K562 (cell line): ENCODE data around the gene GORASP2. TPM values are rescaled to one million over a fixed set of nuclear protein-coding genes. Genes with fewer than 3 reads are reported as not detected.
A peak's percentile ranks its signal among the peaks of the same experiment; 100 is the strongest.

Experiments used
- ATAC-seq: fragments of 200-7000 bp; cut with Tn5 transposase; 3 replicates; pipeline ENCODE4 v1.9.1; 2020; ENCODE audit warnings: moderate library complexity
- BruUV-seq: library from RNA; stranded (reverse); fragments of 400-500 nt; replicated peaks from 2 replicates; lab custom pipeline; 2021; lab: Mats Ljungman, UMichigan
- CTCF ChIA-PET: fragments of 300-600 bp; formaldehyde crosslinking; extraction: SDS; loops from one replicate; lab custom pipeline; 2021; ENCODE audit warnings: low intra/inter-chr PET ratio; lab: Yijun Ruan, JAX
- POLR2A ChIA-PET: fragments of 300-600, 350-650 bp; sonication (Branson Sonifier 250); formaldehyde crosslinking; extraction: SDS; loops from one replicate; lab custom pipeline; 2021; ENCODE audit warnings: antibody characterized with exemption, inconsistent platforms; lab: Yijun Ruan, JAX
- DNase-seq, 4 experiments: peaks; one replicate each; pipeline versions ENCODE4 v3.0.0 to v3.0.0-alpha.2; 2011 to 2018; ENCODE audit warnings: low spot score in 3 of 4, mixed read lengths in 3 of 4; ENCODE audit errors: extremely low read depth in 1 of 4
- FAIRE-seq: peaks from 2 replicates; lab custom pipeline; 2011; peaks lifted over from hg19 to GRCh38; lab: Jason Lieb, UNC
- H2AFZ ChIP-seq: 2 replicates; pipeline ENCODE4 v1.6.0; 2011; ENCODE audit warnings: low read depth, low read length, control low read depth, inconsistent platforms
- H3K27ac ChIP-seq: fragments of 200-600 bp; 3 replicates; pipeline ENCODE4 v1.8.0; 2011; ENCODE audit warnings: low read depth, mild to moderate bottlenecking, control low read depth, inconsistent platforms, low read length, moderate library complexity, mixed read lengths; ENCODE audit errors: extremely low read depth
- H3K27me3 ChIP-seq, 2 experiments: fragments of 300-600 bp in 1 of 2; 2 replicates in 1 of 2; 3 replicates in 1 of 2; pipeline versions ENCODE4 v1.6.0 to v1.8.0; 2011; ENCODE audit warnings: inconsistent platforms in 2 of 2, low read length in 2 of 2, mild to moderate bottlenecking in 1 of 2, mixed read lengths in 1 of 2, moderate library complexity in 1 of 2; ENCODE audit not compliant: control insufficient read depth in 2 of 2, insufficient read depth in 2 of 2
- H3K36me3 ChIP-seq: fragments of 300-600 bp; 3 replicates; pipeline ENCODE4 v1.8.0; 2011; ENCODE audit warnings: mild to moderate bottlenecking, low read length, inconsistent platforms; ENCODE audit not compliant: control insufficient read depth, insufficient read depth
- H3K4me1 ChIP-seq, 2 experiments: fragments of 200-600 bp in 1 of 2; replicated peaks in 1 of 2; 2 replicates in 1 of 2; 3 replicates in 1 of 2; pipeline versions ENCODE4 v1.5.1 to v1.8.0; 2011; ENCODE audit warnings: inconsistent platforms in 2 of 2, low read length in 2 of 2, mild to moderate bottlenecking in 1 of 2, mixed read lengths in 1 of 2, moderate library complexity in 1 of 2; ENCODE audit not compliant: control insufficient read depth in 2 of 2, insufficient read depth in 2 of 2
- H3K4me2 ChIP-seq: 2 replicates; pipeline ENCODE4 v1.6.1; 2011; ENCODE audit warnings: low read length, control low read depth, inconsistent platforms, mixed read lengths; ENCODE audit not compliant: insufficient read depth
- H3K4me3 ChIP-seq: fragments of 200-600 bp; sonication (generic), shearing (Covaris generic); 2 replicates; pipeline ENCODE4 v1.5.1; 2016; ENCODE audit warnings: control low read depth, inconsistent platforms
- H3K79me2 ChIP-seq: fragments of 200-600 bp; 3 replicates; pipeline ENCODE4 v1.8.0; 2011; ENCODE audit warnings: low read length, inconsistent platforms; ENCODE audit not compliant: control insufficient read depth, insufficient read depth
- H3K9ac ChIP-seq, 2 experiments: 2 replicates each; pipeline versions ENCODE4 v1.6.0 to v1.6.1; 2011; ENCODE audit warnings: low read depth in 2 of 2, low read length in 2 of 2, control low read depth in 1 of 2, inconsistent platforms in 1 of 2, mild to moderate bottlenecking in 1 of 2, mixed read lengths in 1 of 2; ENCODE audit not compliant: insufficient read depth in 1 of 2
- H3K9me1 ChIP-seq: one replicate; pipeline ENCODE4 v1.6.0; 2011; ENCODE audit warnings: inconsistent platforms, mild to moderate bottlenecking, low read length, moderate library complexity; ENCODE audit not compliant: control insufficient read depth, insufficient read depth
- H3K9me3 ChIP-seq: replicated peaks from 2 replicates; pipeline ENCODE4 v1.5.1; 2011; ENCODE audit warnings: low read depth, low read length, inconsistent platforms; ENCODE audit not compliant: control insufficient read depth, insufficient read depth
- H4K20me1 ChIP-seq: replicated peaks from 2 replicates; pipeline ENCODE4 v1.6.1; 2011; ENCODE audit warnings: low read length, inconsistent platforms, mixed read lengths; ENCODE audit not compliant: control insufficient read depth, insufficient read depth
- ELF4 ChIP-seq: fragments of 450-650 bp; formaldehyde crosslinking; IDR thresholded peaks from 2 replicates; pipeline ENCODE4 v1.4.0; 2022; ENCODE audit warnings: missing genetic modification characterization
- HBP1 ChIP-seq: fragments of 450-650 bp; formaldehyde crosslinking; IDR thresholded peaks from 2 replicates; pipeline ENCODE4 v1.4.0; 2022; ENCODE audit warnings: missing genetic modification characterization
- LEF1 ChIP-seq: fragments of 450-650 bp; IDR thresholded peaks from 2 replicates; pipeline ENCODE4 v1.6.1; 2016; ENCODE audit warnings: mild to moderate bottlenecking
- SLC30A9 ChIP-seq: fragments of 250-450 bp; sonication (Bioruptor Pico); IDR thresholded peaks from 2 replicates; pipeline ENCODE4 v1.8.0; 2022; ENCODE audit warnings: mild to moderate bottlenecking, moderate library complexity
- TEAD1 ChIP-seq, 2 experiments: fragments of 450-650 bp in 1 of 2; sonication (generic) in 1 of 2; formaldehyde crosslinking; IDR thresholded peaks; 2 replicates each; pipeline versions ENCODE4 v1.4.0 to v1.8.0; 2020 to 2022; ENCODE audit warnings: mild to moderate bottlenecking in 2 of 2, missing genetic modification reagents in 1 of 2
- ZNF24 ChIP-seq: fragments of 450-650 bp; IDR thresholded peaks from 2 replicates; pipeline ENCODE4 v1.6.1; 2016
- WGBS: fragments of 100-300 bp; shearing (Covaris generic); methylation state at CpG from one replicate; pipeline ENCODE4 v1.1.6; 2016; ENCODE audit warnings: low coverage, mixed read lengths; ENCODE audit not compliant: insufficient coverage; ENCODE audit errors: missing lambda C conversion rate; 5-methylcytosine and 5-hydroxymethylcytosine counted together
- in situ Hi-C: fragments of 300-500 bp; cut with MboI; formaldehyde crosslinking; loops from 4 replicates; pipeline ENCODE4 v1.15.0; 2018; ENCODE audit warnings: inconsistent platforms, mixed read lengths
- intact Hi-C: fragments of 100-400 bp; cut with micrococcal nuclease; formaldehyde crosslinking; loops from 2 replicates; pipeline ENCODE4 v1.14.2; 2022
- polyA plus RNA-seq, 8 experiments: library from polyadenylated mRNA; depleted of rRNA in 4 of 8; stranded (reverse) in 5 of 8; unstranded in 3 of 8; fragments of >200 nt; fragmentation: Nextera tagmentation in 2 of 8; fragmentation: Illumina TruSeq in 1 of 8; extraction: Ambion mirVana in 2 of 8; extraction: Trizol in 1 of 8; gene quantifications; 2 replicates each; pipeline versions ENCODE4 v1.2.1 to v1.2.3, GENCODE V29; 2011 to 2014; ENCODE audit warnings: inconsistent platforms in 1 of 8, missing spikeins in 1 of 8
- total RNA-seq, 7 experiments: library from RNA; depleted of rRNA in 6 of 7; stranded (reverse); fragments of >200 nt in 6 of 7; fragmentation: Illumina TruSeq in 2 of 7; extraction: Trizol in 2 of 7; gene quantifications; 2 replicates each; pipeline versions ENCODE4 v1.2.1 to v1.2.3, GENCODE V29; 2011 to 2021; ENCODE audit warnings: low replicate concordance in 1 of 7
- TF ChIP-seq, protein P1 (sequence below): fragments of 450-650 bp; formaldehyde crosslinking; conservative IDR thresholded peaks from 2 replicates; pipeline ENCODE4 v1.4.0; 2022; ENCODE audit warnings: mild to moderate bottlenecking, missing genetic modification characterization
- TF ChIP-seq, protein P2 (sequence below): fragments of 250-450 bp; sonication (Bioruptor Pico); IDR thresholded peaks from 2 replicates; pipeline ENCODE4 v1.4.0; 2020
- TF ChIP-seq, protein P3 (sequence below): sonication (generic); formaldehyde crosslinking; IDR thresholded peaks from 2 replicates; pipeline ENCODE4 v1.8.0; 2022; ENCODE audit warnings: missing genetic modification reagents, mild to moderate bottlenecking, borderline replicate concordance

The GORASP2 gene
- total and polyA plus RNA-seq, 9 of the 15 experiments (the other 6 are each of a cell fraction or from before 2014, with no cell fraction given), result 27.4 to 180 (median 59.6) TPM

DNA sequence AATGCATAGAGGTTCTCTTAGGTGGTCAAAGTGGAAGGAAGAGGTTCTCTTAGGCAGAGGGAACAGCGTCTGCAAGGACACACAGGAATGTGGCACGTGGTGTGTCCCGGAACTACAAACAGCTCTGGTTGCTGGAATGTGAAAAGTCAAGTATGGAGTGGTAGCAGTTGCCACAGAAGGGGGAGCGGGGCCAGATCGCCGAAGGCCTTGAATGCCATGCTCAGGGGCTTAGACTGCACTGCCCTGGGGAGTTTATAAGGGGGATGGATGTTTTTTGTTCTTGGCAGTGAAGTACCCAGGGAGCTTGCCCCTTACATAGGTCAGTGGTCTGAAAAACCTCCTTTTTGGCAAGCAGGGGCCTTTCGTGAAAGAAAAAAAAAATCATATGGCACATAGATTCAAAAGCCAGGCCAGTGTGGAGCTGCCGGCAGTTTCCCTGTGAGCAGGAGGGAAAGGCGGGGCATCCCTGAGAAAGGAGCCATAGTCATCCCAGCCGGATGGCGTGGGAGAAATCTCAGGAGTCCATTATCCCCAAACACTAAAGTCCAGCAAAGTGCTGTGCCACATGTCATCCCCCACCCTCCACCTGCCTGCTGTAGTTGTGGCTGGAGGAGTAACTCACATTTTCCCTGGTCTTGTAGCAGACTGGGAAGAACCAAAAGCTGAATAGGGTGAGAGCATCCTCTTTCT lies 45.4 kb downstream of the GORASP2 start:
- H3K27ac ChIP-seq, result no peak overlapping the region
- no TSS peak for BruUV-seq
- no peaks in the 10 kb centered on the region for H4K20me1 ChIP-seq
- FAIRE-seq (no peak), DNase-seq (no peak), ATAC-seq (no peak)
- POLR2A ChIA-PET, result interaction anchor here (0.6 to 1.2 kb wide), 6 partner anchors 11 to 47 kb away, joined by 3 to 4 read pairs (median 4); no protein-coding TSS in a partner anchor
- H3K9me1 ChIP-seq, result no peaks in the 10 kb centered on the region
- TF ChIP-seq, protein P1, sequence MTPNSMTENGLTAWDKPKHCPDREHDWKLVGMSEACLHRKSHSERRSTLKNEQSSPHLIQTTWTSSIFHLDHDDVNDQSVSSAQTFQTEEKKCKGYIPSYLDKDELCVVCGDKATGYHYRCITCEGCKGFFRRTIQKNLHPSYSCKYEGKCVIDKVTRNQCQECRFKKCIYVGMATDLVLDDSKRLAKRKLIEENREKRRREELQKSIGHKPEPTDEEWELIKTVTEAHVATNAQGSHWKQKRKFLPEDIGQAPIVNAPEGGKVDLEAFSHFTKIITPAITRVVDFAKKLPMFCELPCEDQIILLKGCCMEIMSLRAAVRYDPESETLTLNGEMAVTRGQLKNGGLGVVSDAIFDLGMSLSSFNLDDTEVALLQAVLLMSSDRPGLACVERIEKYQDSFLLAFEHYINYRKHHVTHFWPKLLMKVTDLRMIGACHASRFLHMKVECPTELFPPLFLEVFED (CRISPR knock-in tag), result 0 out of 2 replicates have a peak, but pooled peaks have one; percentile 17
- TF ChIP-seq LEF1, result no peak
- no peak for TF ChIP-seq SLC30A9 (CRISPR knock-in tag)
- 0 out of 2 replicates have a peak, but pooled peaks have one; percentile 22 for TF ChIP-seq ELF4 (CRISPR knock-in tag)
- TF ChIP-seq ZNF24, result no peak
- TF ChIP-seq, protein P2, sequence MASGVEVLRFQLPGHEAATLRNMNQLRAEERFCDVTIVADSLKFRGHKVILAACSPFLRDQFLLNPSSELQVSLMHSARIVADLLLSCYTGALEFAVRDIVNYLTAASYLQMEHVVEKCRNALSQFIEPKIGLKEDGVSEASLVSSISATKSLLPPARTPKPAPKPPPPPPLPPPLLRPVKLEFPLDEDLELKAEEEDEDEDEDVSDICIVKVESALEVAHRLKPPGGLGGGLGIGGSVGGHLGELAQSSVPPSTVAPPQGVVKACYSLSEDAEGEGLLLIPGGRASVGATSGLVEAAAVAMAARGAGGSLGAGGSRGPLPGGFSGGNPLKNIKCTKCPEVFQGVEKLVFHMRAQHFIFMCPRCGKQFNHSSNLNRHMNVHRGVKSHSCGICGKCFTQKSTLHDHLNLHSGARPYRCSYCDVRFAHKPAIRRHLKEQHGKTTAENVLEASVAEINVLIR (CRISPR knock-in tag), result 0 out of 2 replicates have a peak, but pooled peaks have one; percentile 20
- TF ChIP-seq TEAD1 (CRISPR knock-in tag; IDR thresholded peaks at IDR 0.05), result 0 out of 4 replicates have a peak, but pooled peaks of 1 of the 2 experiments have one; percentile 9
- TF ChIP-seq HBP1, result peak; percentile 27; the same call in 1 of the 2 replicates
- TF ChIP-seq, protein P3, sequence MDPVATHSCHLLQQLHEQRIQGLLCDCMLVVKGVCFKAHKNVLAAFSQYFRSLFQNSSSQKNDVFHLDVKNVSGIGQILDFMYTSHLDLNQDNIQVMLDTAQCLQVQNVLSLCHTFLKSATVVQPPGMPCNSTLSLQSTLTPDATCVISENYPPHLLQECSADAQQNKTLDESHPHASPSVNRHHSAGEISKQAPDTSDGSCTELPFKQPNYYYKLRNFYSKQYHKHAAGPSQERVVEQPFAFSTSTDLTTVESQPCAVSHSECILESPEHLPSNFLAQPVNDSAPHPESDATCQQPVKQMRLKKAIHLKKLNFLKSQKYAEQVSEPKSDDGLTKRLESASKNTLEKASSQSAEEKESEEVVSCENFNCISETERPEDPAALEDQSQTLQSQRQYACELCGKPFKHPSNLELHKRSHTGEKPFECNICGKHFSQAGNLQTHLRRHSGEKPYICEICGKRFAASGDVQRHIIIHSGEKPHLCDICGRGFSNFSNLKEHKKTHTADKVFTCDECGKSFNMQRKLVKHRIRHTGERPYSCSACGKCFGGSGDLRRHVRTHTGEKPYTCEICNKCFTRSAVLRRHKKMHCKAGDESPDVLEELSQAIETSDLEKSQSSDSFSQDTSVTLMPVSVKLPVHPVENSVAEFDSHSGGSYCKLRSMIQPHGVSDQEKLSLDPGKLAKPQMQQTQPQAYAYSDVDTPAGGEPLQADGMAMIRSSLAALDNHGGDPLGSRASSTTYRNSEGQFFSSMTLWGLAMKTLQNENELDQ, result no peak
- 80% methylated on average over 11 of the region's 11 CpGs for WGBS
- H3K9me3 ChIP-seq, result no peaks in the 10 kb centered on the region
- H3K79me2 ChIP-seq, result no peaks in the 10 kb centered on the region
- peaks cover 12 to 20% of the 10 kb centered on the region in 2 experiments; a peak in 4 of 5 replicates for H3K4me1 ChIP-seq
- in situ Hi-C loops (loop anchor here (5.0 to 25.0 kb wide), 2 partner anchors 443 to 1138 kb away; partner anchors contain the start of gene DLX2), intact Hi-C loops (loop anchor here (5.0 to 10.0 kb wide), 4 partner anchors 113 to 1140 kb away; partner anchors contain the start of genes CYBRD1, DCAF17 and METTL8)
- H2AFZ ChIP-seq, result peak overlapping the region; percentile 99
- CTCF ChIA-PET, result interaction anchor here (0.8 to 2.2 kb wide), 3 partner anchors 185 to 441 kb away, joined by 3 to 25 read pairs (median 18); no protein-coding TSS in a partner anchor
- peak overlapping the region; percentile 56; the same call in 1 of the 2 replicates for H3K4me3 ChIP-seq
- peak overlapping the region; percentile 80 for H3K4me2 ChIP-seq
- H3K9ac ChIP-seq, result peak overlapping the region in 1 of 2 experiments; percentile 96; a peak in 2 of 4 replicates
- H3K36me3 ChIP-seq, result no peaks in the 10 kb centered on the region
- no peaks in the 10 kb centered on the region for H3K27me3 ChIP-seq
